PC-3 (cell line): ENCODE measurements around the gene SPSB1. TPM values are rescaled to one million over a fixed set of nuclear protein-coding genes. Genes with fewer than 3 reads are reported as not detected.

ENCODE experiments used
- ATAC-seq: fragments of 200-7000 bp; cut with Tn5 transposase; 2 replicates; pipeline ENCODE4 v1.9.1; 2020; ENCODE audit warnings: mild to moderate bottlenecking, moderate library complexity
- BruUV-seq: library from RNA; stranded (reverse); fragments of 400-500 nt; replicated peaks from 2 replicates; lab custom pipeline; 2021; lab: Mats Ljungman, UMichigan
- CTCF ChIA-PET: fragments of 300-600 bp; sonication (Branson Sonifier 250); formaldehyde crosslinking; loops from one replicate; lab custom pipeline; 2022; ENCODE audit warnings: antibody characterized with exemption; lab: Charles Lee
- POLR2A ChIA-PET: fragments of 300-600 bp; sonication (Branson Sonifier 250); formaldehyde crosslinking; loops from one replicate; lab custom pipeline; 2022; ENCODE audit warnings: antibody characterized with exemption; ENCODE audit not compliant: unreplicated experiment; lab: Charles Lee
- DNase-seq: peaks from one replicate; pipeline ENCODE4 v3.0.0-alpha.2; 2015
- H2AFZ ChIP-seq: fragments of 300-600 bp; sonication (generic); 2 replicates; pipeline ENCODE4 v1.6.0; 2016; ENCODE audit warnings: antibody characterized with exemption, low read length
- H3F3A ChIP-seq: fragments of 300-600 bp; sonication (generic); one replicate; pipeline ENCODE4 v1.6.0; 2017; ENCODE audit warnings: antibody characterized with exemption, low read length, control low read depth, mild to moderate bottlenecking; ENCODE audit not compliant: unreplicated experiment
- H3K27ac ChIP-seq: fragments of 300-600 bp; sonication (generic); 2 replicates; pipeline ENCODE4 v1.5.1; 2016; ENCODE audit warnings: mild to moderate bottlenecking, low read length
- H3K27me3 ChIP-seq: fragments of 300-600 bp; sonication (generic); 2 replicates; pipeline ENCODE4 v1.6.1; 2016; ENCODE audit warnings: low read length, mixed read lengths
- H3K36me3 ChIP-seq: fragments of 300-600 bp; sonication (generic); 2 replicates; pipeline ENCODE4 v1.6.1; 2016; ENCODE audit warnings: low read depth, mixed run types, low read length, mixed read lengths
- H3K4me1 ChIP-seq: fragments of 300-600 bp; sonication (generic); 2 replicates; pipeline ENCODE4 v1.5.1; 2016; ENCODE audit warnings: low read length; ENCODE audit not compliant: insufficient read depth
- H3K4me2 ChIP-seq: fragments of 300-600 bp; sonication (generic); 2 replicates; pipeline ENCODE4 v1.6.0; 2016; ENCODE audit warnings: low read length
- H3K4me3 ChIP-seq: fragments of 300-600 bp; sonication (generic); 2 replicates; pipeline ENCODE4 v1.5.1; 2016; ENCODE audit warnings: mild to moderate bottlenecking, low read length, mixed read lengths
- H3K79me2 ChIP-seq: fragments of 300-600 bp; sonication (generic); 2 replicates; pipeline ENCODE4 v1.6.1; 2017; ENCODE audit warnings: low read length, mixed read lengths
- H3K9ac ChIP-seq: fragments of 300-600 bp; sonication (generic); 2 replicates; pipeline ENCODE4 v1.6.0; 2016; ENCODE audit warnings: mild to moderate bottlenecking, low read length
- H3K9me2 ChIP-seq: fragments of 300-600 bp; sonication (generic); replicated peaks from 2 replicates; pipeline ENCODE4 v1.6.1; 2016; ENCODE audit warnings: mixed run types, low read length, mixed read lengths
- H3K9me3 ChIP-seq: fragments of 300-600 bp; sonication (generic); 2 replicates; pipeline ENCODE4 v1.6.1; 2016; ENCODE audit warnings: low read length, mixed read lengths
- H4K20me1 ChIP-seq: fragments of 300-600 bp; sonication (generic); 2 replicates; pipeline ENCODE4 v1.6.1; 2016; ENCODE audit warnings: low read length, mixed read lengths
- CTCF ChIP-seq: fragments of 300-600 bp; sonication (generic); conservative IDR thresholded peaks from 2 replicates; pipeline ENCODE4 v1.5.1; 2017; ENCODE audit warnings: antibody characterized with exemption, low read depth, mild to moderate bottlenecking, low read length
- EZH2 ChIP-seq: fragments of 300-600 bp; sonication (generic); IDR thresholded peaks from one replicate; pipeline ENCODE4 v1.6.1; 2017; ENCODE audit warnings: antibody characterized with exemption, mild to moderate bottlenecking, low read length; ENCODE audit not compliant: unreplicated experiment
- EZH2phosphoT487 ChIP-seq: fragments of 300-600 bp; sonication (generic); IDR thresholded peaks from 2 replicates; pipeline ENCODE4 v1.6.1; 2018; ENCODE audit warnings: mild to moderate bottlenecking, antibody characterized with exemption, low read length, borderline replicate concordance
- intact Hi-C: fragments of 100-400 bp; cut with micrococcal nuclease; formaldehyde crosslinking; loops from 2 replicates; pipeline ENCODE4 v1.9.0; 2023
- total RNA-seq: library from RNA; depleted of rRNA; stranded (reverse); fragments of >200 nt; gene quantifications from 2 replicates; pipeline ENCODE4 v1.2.3, GENCODE V29; 2014

SPSB1 gene
- total RNA-seq, 1 experiment from 2014 or later, result 18.1 TPM

- H3K4me2 ChIP-seq, result no peak overlapping the region
- no peak overlapping the region for H3K9ac ChIP-seq
- POLR2A ChIA-PET, result no interaction called here
- H3K4me1 ChIP-seq, result no peaks in the 10 kb centered on the region
- H3K9me3 ChIP-seq, result no peaks in the 10 kb centered on the region
- intact Hi-C loops, result no loop called here
- H3K27ac ChIP-seq, result no peak overlapping the region
- H4K20me1 ChIP-seq, result no peaks in the 10 kb centered on the region
- H3K4me3 ChIP-seq, result no peak overlapping the region
- no peaks in the 10 kb centered on the region for H3F3A ChIP-seq
- DNase-seq (no peak), ATAC-seq (no peak)
- no peak for TF ChIP-seq EZH2
- no peak for TF ChIP-seq EZH2phosphoT487
- no peak for TF ChIP-seq CTCF
- no peaks in the 10 kb centered on the region for H3K36me3 ChIP-seq
- no peaks in the 10 kb centered on the region for H3K9me2 ChIP-seq
- no TSS peak for BruUV-seq
- no peaks in the 10 kb centered on the region for H3K27me3 ChIP-seq
- no peaks in the 10 kb centered on the region for H3K79me2 ChIP-seq
- H2AFZ ChIP-seq, result no peak overlapping the region
- CTCF ChIA-PET, result no interaction called here
Observed at GRCh38 chr1:9248341-9249262, 44.1 kb upstream of the SPSB1 start.

- ATAC-seq (no peak), DNase-seq (no peak)
- Histone ChIP-seq H3K4me2 (no peak overlapping the region), H3K9me3 (no peaks in the 10 kb centered on the region), H3F3A (no peaks in the 10 kb centered on the region), H3K4me3 (no peak overlapping the region), H3K36me3 (no peaks in the 10 kb centered on the region), H3K27ac (no peak overlapping the region), H3K9me2 (no peaks in the 10 kb centered on the region), H3K79me2 (no peaks in the 10 kb centered on the region), H3K9ac (no peak overlapping the region), H3K27me3 (no peaks in the 10 kb centered on the region), H3K4me1 (no peaks in the 10 kb centered on the region), H2AFZ (no peak overlapping the region), H4K20me1 (no peaks in the 10 kb centered on the region)
- CTCF ChIA-PET, result interaction anchor here (0.5 kb wide), 1 partner anchor 278 kb away, joined by 10 read pairs; no protein-coding TSS in a partner anchor
- POLR2A ChIA-PET, result no interaction called here
- intact Hi-C loops, result no loop called here
- no TSS peak for BruUV-seq
- TF ChIP-seq CTCF, result no peak
- no peak for TF ChIP-seq EZH2
- TF ChIP-seq EZH2phosphoT487, result no peak
Observed at GRCh38 chr1:9249263-9249533, 43.5 kb upstream of the SPSB1 start.
